GM12892 (cell line): ENCODE measurements around the gene DHX30.

Experiments
- POLR2A ChIP-seq: IDR thresholded peaks from 2 replicates; pipeline ENCODE4 v1.6.1; 2011; ENCODE audit warnings: low read depth, low read length, control low read depth
- POLR2AphosphoS5 ChIP-seq: IDR thresholded peaks from 2 replicates; pipeline ENCODE4 v1.6.1; 2011; ENCODE audit warnings: low read depth, low read length, control low read depth

DNA sequence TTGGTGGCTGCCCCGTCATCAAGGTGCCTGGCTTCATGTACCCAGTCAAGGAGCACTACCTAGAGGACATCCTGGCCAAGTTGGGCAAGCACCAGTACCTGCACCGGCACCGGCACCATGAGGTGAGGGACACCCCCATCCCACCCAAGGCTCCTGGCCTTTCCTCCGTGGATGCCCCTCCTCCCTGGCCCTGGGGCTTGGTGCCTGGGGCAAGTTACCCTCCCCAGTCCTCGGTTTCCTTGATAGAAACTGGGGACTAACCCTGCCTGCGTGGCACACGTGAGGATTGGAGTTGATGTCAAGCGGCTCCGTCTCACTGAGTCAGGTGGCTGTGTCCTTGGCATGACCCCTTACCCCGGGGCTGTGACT is 43.9 kb downstream of the DHX30 start:
- no peak for TF ChIP-seq POLR2A
- TF ChIP-seq POLR2AphosphoS5: no peak; the same call in 1 of the 2 replicates
